Osteocyte (in vitro differentiated cells): ENCODE data around the gene HOXB9. TPM values are rescaled to one million over a fixed set of nuclear protein-coding genes. Genes with fewer than 3 reads are reported as not detected.

Experiments
- DNase-seq: peaks from one replicate; pipeline ENCODE4 v3.0.0; 2021; ENCODE audit warnings: mixed read lengths; ENCODE audit not compliant: unreplicated experiment; ENCODE audit errors: extremely low spot score
- H3K27ac Mint-ChIP-seq: one replicate; pipeline ENCODE4 v1.8.0; 2021; ENCODE audit warnings: mild to moderate bottlenecking, mixed read lengths; ENCODE audit not compliant: unreplicated experiment
- H3K27me3 Mint-ChIP-seq: one replicate; pipeline ENCODE4 v1.8.0; 2021; ENCODE audit warnings: mixed read lengths; ENCODE audit not compliant: unreplicated experiment
- H3K36me3 Mint-ChIP-seq: one replicate; pipeline ENCODE4 v1.8.0; 2021; ENCODE audit warnings: mixed read lengths; ENCODE audit not compliant: unreplicated experiment
- H3K4me1 Mint-ChIP-seq: one replicate; pipeline ENCODE4 v1.8.0; 2021; ENCODE audit warnings: mixed read lengths; ENCODE audit not compliant: unreplicated experiment
- H3K4me3 Mint-ChIP-seq: one replicate; pipeline ENCODE4 v1.8.0; 2021; ENCODE audit warnings: mild to moderate bottlenecking, moderate library complexity, mixed read lengths; ENCODE audit not compliant: unreplicated experiment
- H3K9me3 Mint-ChIP-seq: one replicate; pipeline ENCODE4 v1.8.0; 2021; ENCODE audit warnings: mixed read lengths; ENCODE audit not compliant: unreplicated experiment
- CTCF ChIP-seq: fragments of 200-600 bp; sonication (generic); IDR thresholded peaks from 2 replicates; pipeline ENCODE4 v1.5.0; 2021; ENCODE audit warnings: antibody characterized with exemption, mild to moderate bottlenecking, moderate library complexity
- total RNA-seq: library from RNA; stranded (reverse); gene quantifications from 2 replicates; pipeline ENCODE4 v1.2.1, GENCODE V29; 2021

Gene HOXB9
- total RNA-seq, 1 donor from 2014 or later = not detected

- TF ChIP-seq CTCF = no peak
- Mint-ChIP-seq H3K4me1 (peaks cover 6% of the 10 kb centered on the region), H3K27me3 (peaks cover 93% of the 10 kb centered on the region), H3K36me3 (no peaks in the 10 kb centered on the region), H3K9me3 (no peaks in the 10 kb centered on the region), H3K4me3 (no peak overlapping the region), H3K27ac (no peak overlapping the region)
- DNase-seq = no peak
Measured at GRCh38 chr17:48642843-48643696, 16.9 kb upstream of the HOXB9 start.

GRCh38 chr17:48642059-48642842 is 16.1 kb upstream of the HOXB9 start:
- no peaks in the 10 kb centered on the region for H3K9me3 Mint-ChIP-seq
- H3K27ac Mint-ChIP-seq = no peak overlapping the region
- no peaks in the 10 kb centered on the region for H3K36me3 Mint-ChIP-seq
- no peak for TF ChIP-seq CTCF
- no peak for DNase-seq
- no peak overlapping the region for H3K4me3 Mint-ChIP-seq
- H3K27me3 Mint-ChIP-seq = peaks cover 94% of the 10 kb centered on the region
- peaks cover 2% of the 10 kb centered on the region for H3K4me1 Mint-ChIP-seq

GRCh38 chr17:48641541-48642058 is 15.4 kb upstream of the HOXB9 start:
- no peak for DNase-seq
- H3K9me3 Mint-ChIP-seq = no peaks in the 10 kb centered on the region
- H3K27ac Mint-ChIP-seq = no peak overlapping the region
- no peak for TF ChIP-seq CTCF
- H3K36me3 Mint-ChIP-seq = no peaks in the 10 kb centered on the region
- H3K4me3 Mint-ChIP-seq = no peak overlapping the region
- peaks cover 96% of the 10 kb centered on the region for H3K27me3 Mint-ChIP-seq
- H3K4me1 Mint-ChIP-seq = no peaks in the 10 kb centered on the region

- Mint-ChIP-seq H3K4me1 (no peaks in the 10 kb centered on the region), H3K27me3 (peaks cover 99% of the 10 kb centered on the region), H3K9me3 (no peaks in the 10 kb centered on the region), H3K36me3 (no peaks in the 10 kb centered on the region), H3K4me3 (no peak overlapping the region), H3K27ac (no peak overlapping the region)
- TF ChIP-seq CTCF = no peak
- no peak for DNase-seq
Measured at GRCh38 chr17:48640858-48641180, 14.7 kb upstream of the HOXB9 start.
